Measurements from ENCODE around the gene ZFAND6.
A peak's percentile ranks its signal among the peaks of the same experiment; 100 is the strongest.

The ZFAND6 gene

GRCh38 chr15:80167936-80168335 is 108.5 kb downstream of the ZFAND6 start:
- no peak for DNase-seq

GRCh38 chr15:80168421-80168820 is 108.9 kb downstream of the ZFAND6 start:
- no peak for DNase-seq

- DNase-seq, result no peak
Observed at GRCh38 chr15:80169768-80170357, 110.4 kb downstream of the ZFAND6 start.

GRCh38 chr15:80170596-80170995 is 111.1 kb downstream of the ZFAND6 start:
- no peak for DNase-seq

GRCh38 chr15:80171787-80172186 is 112.3 kb downstream of the ZFAND6 start:
- no peak for DNase-seq

- DNase-seq, result no peak
Observed at GRCh38 chr15:80172401-80172800, 112.9 kb downstream of the ZFAND6 start.

GRCh38 chr15:80173022-80173759 is 113.7 kb downstream of the ZFAND6 start:
- peak in 36 of 58 donors; percentile 8 to 72 (median 18) for DNase-seq

GRCh38 chr15:80174017-80174746 is 114.7 kb downstream of the ZFAND6 start:
- peak in 3 of 58 donors; percentile 5 to 18 (median 16) for DNase-seq

- no peak for DNase-seq
Observed at GRCh38 chr15:80175436-80175835, 116.0 kb downstream of the ZFAND6 start.

- no peak for DNase-seq
Observed at GRCh38 chr15:80176443-80176842, 117.0 kb downstream of the ZFAND6 start.

- no peak for DNase-seq
Observed at GRCh38 chr15:80177156-80177555, 117.7 kb downstream of the ZFAND6 start.

GRCh38 chr15:80179025-80179759 is 119.7 kb downstream of the ZFAND6 start:
- no peak for DNase-seq

- DNase-seq, result no peak
Observed at GRCh38 chr15:80179935-80180334, 120.5 kb downstream of the ZFAND6 start.

GRCh38 chr15:80180468-80180867 is 121.0 kb downstream of the ZFAND6 start:
- DNase-seq, result no peak

GRCh38 chr15:80180986-80181385 is 121.5 kb downstream of the ZFAND6 start:
- DNase-seq, result no peak

GRCh38 chr15:80182611-80183261 is 123.3 kb downstream of the ZFAND6 start:
- no peak for DNase-seq

- peak in 1 of 58 donors; percentile 7 for DNase-seq
Observed at GRCh38 chr15:80183306-80183705, 123.8 kb downstream of the ZFAND6 start.

GRCh38 chr15:80183886-80184285 is 124.4 kb downstream of the ZFAND6 start:
- peak in 10 of 58 donors; percentile 2 to 33 (median 7) for DNase-seq

- no peak for DNase-seq
Observed at GRCh38 chr15:80184554-80184953, 125.1 kb downstream of the ZFAND6 start.

GRCh38 chr15:80185152-80185551 is 125.7 kb downstream of the ZFAND6 start:
- DNase-seq, result no peak

GRCh38 chr15:80186066-80186465 is 126.6 kb downstream of the ZFAND6 start:
- DNase-seq, result no peak

Data from anterior cingulate cortex (tissue), 58 donors.